WTC11 (cell line): ENCODE data around the gene SRP14.

Experiments used
- IRF2 ChIP-seq: sonication (generic); formaldehyde crosslinking; IDR thresholded peaks from 2 replicates; pipeline ENCODE4 v1.8.0; 2022; ENCODE audit warnings: low read depth, missing genetic modification reagents, borderline replicate concordance
- JUN ChIP-seq: sonication (generic); formaldehyde crosslinking; IDR thresholded peaks from 2 replicates; pipeline ENCODE4 v1.8.0; 2023; ENCODE audit warnings: mild to moderate bottlenecking, missing genetic modification reagents
- NFATC4 ChIP-seq: fragments of 250-450 bp; sonication (Bioruptor Pico); IDR thresholded peaks from 2 replicates; pipeline ENCODE4 v1.9.0; 2021; ENCODE audit warnings: mild to moderate bottlenecking
- NR3C1 ChIP-seq: sonication (generic); formaldehyde crosslinking; conservative IDR thresholded peaks from 2 replicates; pipeline ENCODE4 v1.8.1; 2023; ENCODE audit warnings: low read depth, mild to moderate bottlenecking, missing genetic modification reagents
- TF ChIP-seq, protein P1 (sequence below): fragments of 200-600 bp; IDR thresholded peaks from 2 replicates; pipeline ENCODE4 v1.8.0; 2022; ENCODE audit warnings: antibody characterized with exemption
- TF ChIP-seq, protein P2 (sequence below): sonication (generic); formaldehyde crosslinking; IDR thresholded peaks from 2 replicates; pipeline ENCODE4 v1.8.1; 2023; ENCODE audit warnings: mild to moderate bottlenecking, missing genetic modification reagents, moderate library complexity
- TF ChIP-seq, protein P3 (sequence below): sonication (generic); formaldehyde crosslinking; conservative IDR thresholded peaks from 2 replicates; pipeline ENCODE4 v1.8.1; 2023; ENCODE audit warnings: mild to moderate bottlenecking, low read depth, missing genetic modification reagents, moderate library complexity

DNA sequence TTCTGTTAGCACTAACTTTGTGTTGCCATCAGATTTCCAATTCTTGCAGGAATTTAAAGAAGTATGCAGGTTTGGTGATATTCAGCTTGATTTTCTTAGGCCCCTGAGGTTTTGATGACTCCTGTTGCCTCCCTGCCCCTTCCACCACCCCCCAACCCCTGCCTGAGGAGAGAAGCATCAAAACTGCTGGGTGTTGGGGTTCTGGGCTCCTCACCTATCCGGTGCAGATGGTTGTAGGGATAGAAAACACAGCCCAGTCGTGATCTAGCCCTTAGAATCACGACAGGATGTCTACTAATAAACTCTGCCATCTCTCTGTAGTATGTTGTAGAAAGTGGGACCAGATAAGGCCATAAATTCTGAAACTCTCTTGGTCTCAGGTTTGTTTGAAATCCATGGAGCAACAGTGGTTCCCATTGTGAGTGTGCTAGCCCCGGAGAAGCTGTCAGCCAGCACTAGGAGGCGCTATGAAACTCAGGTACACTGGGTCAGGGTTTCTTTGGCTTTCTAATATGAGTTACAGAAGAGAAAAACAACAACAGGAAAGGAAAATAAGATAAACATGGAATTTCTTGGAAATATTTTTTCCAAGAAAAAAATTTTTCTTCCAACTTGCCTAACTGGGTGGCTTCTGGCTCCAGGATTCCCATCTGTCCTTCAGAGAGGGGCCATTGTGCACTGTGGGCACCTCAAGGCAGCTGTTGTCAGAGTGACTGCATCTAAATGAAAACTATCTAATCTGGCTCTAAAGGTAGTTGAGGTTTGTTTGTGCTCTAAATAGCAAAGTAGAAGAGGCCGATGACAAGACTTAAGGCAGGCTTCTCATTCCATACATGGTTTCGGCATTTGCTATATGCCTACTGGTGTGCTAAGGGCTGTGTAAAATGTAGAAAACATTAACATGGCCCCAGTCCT, 8.7 kb downstream of the SRP14 start:
- TF ChIP-seq, protein P1, sequence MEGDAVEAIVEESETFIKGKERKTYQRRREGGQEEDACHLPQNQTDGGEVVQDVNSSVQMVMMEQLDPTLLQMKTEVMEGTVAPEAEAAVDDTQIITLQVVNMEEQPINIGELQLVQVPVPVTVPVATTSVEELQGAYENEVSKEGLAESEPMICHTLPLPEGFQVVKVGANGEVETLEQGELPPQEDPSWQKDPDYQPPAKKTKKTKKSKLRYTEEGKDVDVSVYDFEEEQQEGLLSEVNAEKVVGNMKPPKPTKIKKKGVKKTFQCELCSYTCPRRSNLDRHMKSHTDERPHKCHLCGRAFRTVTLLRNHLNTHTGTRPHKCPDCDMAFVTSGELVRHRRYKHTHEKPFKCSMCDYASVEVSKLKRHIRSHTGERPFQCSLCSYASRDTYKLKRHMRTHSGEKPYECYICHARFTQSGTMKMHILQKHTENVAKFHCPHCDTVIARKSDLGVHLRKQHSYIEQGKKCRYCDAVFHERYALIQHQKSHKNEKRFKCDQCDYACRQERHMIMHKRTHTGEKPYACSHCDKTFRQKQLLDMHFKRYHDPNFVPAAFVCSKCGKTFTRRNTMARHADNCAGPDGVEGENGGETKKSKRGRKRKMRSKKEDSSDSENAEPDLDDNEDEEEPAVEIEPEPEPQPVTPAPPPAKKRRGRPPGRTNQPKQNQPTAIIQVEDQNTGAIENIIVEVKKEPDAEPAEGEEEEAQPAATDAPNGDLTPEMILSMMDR, result peak; percentile 49
- TF ChIP-seq NR3C1 (CRISPR knock-in tag), result no peak
- TF ChIP-seq IRF2 (CRISPR knock-in tag), result no peak
- TF ChIP-seq, protein P2, sequence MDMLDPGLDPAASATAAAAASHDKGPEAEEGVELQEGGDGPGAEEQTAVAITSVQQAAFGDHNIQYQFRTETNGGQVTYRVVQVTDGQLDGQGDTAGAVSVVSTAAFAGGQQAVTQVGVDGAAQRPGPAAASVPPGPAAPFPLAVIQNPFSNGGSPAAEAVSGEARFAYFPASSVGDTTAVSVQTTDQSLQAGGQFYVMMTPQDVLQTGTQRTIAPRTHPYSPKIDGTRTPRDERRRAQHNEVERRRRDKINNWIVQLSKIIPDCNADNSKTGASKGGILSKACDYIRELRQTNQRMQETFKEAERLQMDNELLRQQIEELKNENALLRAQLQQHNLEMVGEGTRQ (CRISPR knock-in tag), result no peak
- TF ChIP-seq, protein P3, sequence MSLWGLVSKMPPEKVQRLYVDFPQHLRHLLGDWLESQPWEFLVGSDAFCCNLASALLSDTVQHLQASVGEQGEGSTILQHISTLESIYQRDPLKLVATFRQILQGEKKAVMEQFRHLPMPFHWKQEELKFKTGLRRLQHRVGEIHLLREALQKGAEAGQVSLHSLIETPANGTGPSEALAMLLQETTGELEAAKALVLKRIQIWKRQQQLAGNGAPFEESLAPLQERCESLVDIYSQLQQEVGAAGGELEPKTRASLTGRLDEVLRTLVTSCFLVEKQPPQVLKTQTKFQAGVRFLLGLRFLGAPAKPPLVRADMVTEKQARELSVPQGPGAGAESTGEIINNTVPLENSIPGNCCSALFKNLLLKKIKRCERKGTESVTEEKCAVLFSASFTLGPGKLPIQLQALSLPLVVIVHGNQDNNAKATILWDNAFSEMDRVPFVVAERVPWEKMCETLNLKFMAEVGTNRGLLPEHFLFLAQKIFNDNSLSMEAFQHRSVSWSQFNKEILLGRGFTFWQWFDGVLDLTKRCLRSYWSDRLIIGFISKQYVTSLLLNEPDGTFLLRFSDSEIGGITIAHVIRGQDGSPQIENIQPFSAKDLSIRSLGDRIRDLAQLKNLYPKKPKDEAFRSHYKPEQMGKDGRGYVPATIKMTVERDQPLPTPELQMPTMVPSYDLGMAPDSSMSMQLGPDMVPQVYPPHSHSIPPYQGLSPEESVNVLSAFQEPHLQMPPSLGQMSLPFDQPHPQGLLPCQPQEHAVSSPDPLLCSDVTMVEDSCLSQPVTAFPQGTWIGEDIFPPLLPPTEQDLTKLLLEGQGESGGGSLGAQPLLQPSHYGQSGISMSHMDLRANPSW (CRISPR knock-in tag), result no peak
- TF ChIP-seq JUN (CRISPR knock-in tag), result no peak
- no peak for TF ChIP-seq NFATC4 (CRISPR knock-in tag)
